Ascending aorta (tissue), 2 donors: ENCODE results near the gene NCCRP1. TPM values are rescaled to one million over a fixed set of nuclear protein-coding genes. Genes with fewer than 3 reads are reported as not detected.

Source experiments
- DNase-seq, 2 donors: peaks; one replicate each; pipeline ENCODE4 v3.0.0-alpha.2; 2019; ENCODE audit warnings: low spot score in 2 of 2
- H3K27ac ChIP-seq, 2 donors: fragments of 200-600 bp; sonication (generic); one replicate each; pipeline ENCODE4 v1.5.1; 2016 to 2017; ENCODE audit warnings: mild to moderate bottlenecking in 1 of 2
- H3K27me3 ChIP-seq: fragments of 200-600 bp; sonication (generic); one replicate; pipeline ENCODE4 v1.5.1; 2017
- H3K36me3 ChIP-seq, 2 donors: fragments of 200-600 bp; sonication (generic); one replicate each; pipeline ENCODE4 v1.5.1; 2016
- H3K4me1 ChIP-seq, 2 donors: fragments of 200-600 bp; sonication (generic); one replicate each; pipeline ENCODE4 v1.5.1; 2016 to 2017; ENCODE audit warnings: mild to moderate bottlenecking in 1 of 2
- H3K4me3 ChIP-seq, 2 donors: fragments of 200-600 bp; sonication (generic); one replicate each; pipeline ENCODE4 v1.5.1; 2016 to 2017; ENCODE audit warnings: mild to moderate bottlenecking in 1 of 2
- H3K9me3 ChIP-seq, 2 donors: fragments of 200-600 bp; sonication (generic); one replicate each; pipeline ENCODE4 v1.5.1; 2016
- CTCF ChIP-seq, 3 experiments: fragments of 200-600 bp in 2 of 3; fragments of 450-650 bp in 1 of 3; sonication (generic) in 2 of 3; IDR thresholded peaks; one replicate each; pipeline ENCODE4 v1.5.1; 2016 to 2019; ENCODE audit warnings: antibody characterized with exemption in 3 of 3, mild to moderate bottlenecking in 1 of 3, moderate library complexity in 1 of 3
- intact Hi-C: fragments of 100-400 bp; cut with DNase I; formaldehyde crosslinking; loops from one replicate; pipeline ENCODE4 v1.15.1; 2023
- total RNA-seq: library from RNA; depleted of rRNA; stranded (reverse); fragments of >200 nt; gene quantifications from one replicate; pipeline ENCODE4 v1.1.0, GENCODE V29; 2016

The NCCRP1 gene
- total RNA-seq, 1 donor from 2014 or later = not detected

GRCh38 chr19:39224910-39225309 lies 28.1 kb downstream of the NCCRP1 start:
- intact Hi-C loops = no loop called here
- no peak for TF ChIP-seq CTCF (IDR thresholded peaks at IDR 0.05)

GRCh38 chr19:39230096-39230764 lies 33.5 kb downstream of the NCCRP1 start:
- TF ChIP-seq CTCF (IDR thresholded peaks at IDR 0.05) = no peak
- DNase-seq = no peak
- no peaks in the 10 kb centered on the region for H3K4me1 ChIP-seq
- no peak overlapping the region for H3K4me3 ChIP-seq
- H3K27me3 ChIP-seq = no peaks in the 10 kb centered on the region
- no peaks in the 10 kb centered on the region for H3K9me3 ChIP-seq
- intact Hi-C loops = no loop called here
- H3K36me3 ChIP-seq = no peaks in the 10 kb centered on the region
- no peak overlapping the region for H3K27ac ChIP-seq

More at GRCh38 chr19:39224910-39225309, 28.1 kb downstream of the NCCRP1 start:
- Histone ChIP-seq H3K36me3 (no peaks in the 10 kb centered on the region), H3K27me3 (no peaks in the 10 kb centered on the region), H3K27ac (no peak overlapping the region), H3K9me3 (no peaks in the 10 kb centered on the region), H3K4me1 (no peaks in the 10 kb centered on the region), H3K4me3 (no peak overlapping the region)
- DNase-seq = no peak

- no peak overlapping the region for H3K27ac ChIP-seq
- H3K36me3 ChIP-seq = no peaks in the 10 kb centered on the region
- H3K4me1 ChIP-seq = no peaks in the 10 kb centered on the region
- no peaks in the 10 kb centered on the region for H3K27me3 ChIP-seq
- no peak for DNase-seq
- no peaks in the 10 kb centered on the region for H3K9me3 ChIP-seq
- H3K4me3 ChIP-seq = no peak overlapping the region
- TF ChIP-seq CTCF (IDR thresholded peaks at IDR 0.05) = no peak
- intact Hi-C loops = no loop called here
Observed at GRCh38 chr19:39232708-39233107, 35.9 kb downstream of the NCCRP1 start.

GRCh38 chr19:39236527-39236926 lies 39.8 kb downstream of the NCCRP1 start:
- H3K4me1 ChIP-seq = no peaks in the 10 kb centered on the region
- H3K27me3 ChIP-seq = no peaks in the 10 kb centered on the region
- no peak overlapping the region for H3K27ac ChIP-seq
- no peak overlapping the region for H3K4me3 ChIP-seq
- intact Hi-C loops = no loop called here
- no peaks in the 10 kb centered on the region for H3K9me3 ChIP-seq
- TF ChIP-seq CTCF (IDR thresholded peaks at IDR 0.05) = no peak
- DNase-seq = no peak
- H3K36me3 ChIP-seq = no peaks in the 10 kb centered on the region

- H3K4me1 ChIP-seq = no peaks in the 10 kb centered on the region
- DNase-seq = no peak
- no peak for TF ChIP-seq CTCF (IDR thresholded peaks at IDR 0.05)
- H3K4me3 ChIP-seq = no peak overlapping the region
- intact Hi-C loops = no loop called here
- H3K9me3 ChIP-seq = no peaks in the 10 kb centered on the region
- no peaks in the 10 kb centered on the region for H3K27me3 ChIP-seq
- H3K27ac ChIP-seq = no peak overlapping the region
- no peaks in the 10 kb centered on the region for H3K36me3 ChIP-seq
Observed at GRCh38 chr19:39237200-39238184, 40.7 kb downstream of the NCCRP1 start.
